GM12891 (cell line): ENCODE results near the gene WSB2.

ENCODE experiments used
- PAX5 ChIP-seq: IDR thresholded peaks from 2 replicates; pipeline ENCODE4 v1.6.1; 2011; ENCODE audit warnings: low read length, moderate library complexity, mild to moderate bottlenecking; ENCODE audit not compliant: insufficient read depth, severe bottlenecking
- POLR2A ChIP-seq: IDR thresholded peaks from 2 replicates; pipeline ENCODE4 v1.6.1; 2011; ENCODE audit warnings: low read depth, low read length, control low read depth
- POLR2AphosphoS5 ChIP-seq: IDR thresholded peaks from 2 replicates; pipeline ENCODE4 v1.6.1; 2011; ENCODE audit warnings: low read depth, low read length, control low read depth
- TAF1 ChIP-seq: IDR thresholded peaks from 2 replicates; pipeline ENCODE4 v1.6.1; 2011; ENCODE audit warnings: low read depth, low read length, control low read depth

- TF ChIP-seq POLR2A (no peak), PAX5 (no peak), POLR2AphosphoS5 (no peak), TAF1 (no peak)
These were observed 16.9 kb downstream of the WSB2 start for GRCh38 chr12:118044075-118044474.
